OCI-LY1 (cell line): ENCODE results near the gene NFASC.

Experiments
- H2AFZ ChIP-seq: fragments of 200-600 bp; sonication (generic), shearing (Covaris generic); 2 replicates; pipeline ENCODE4 v1.6.0; 2014; ENCODE audit warnings: antibody characterized with exemption, mild to moderate bottlenecking, low read length
- H3F3A ChIP-seq: fragments of 200-600 bp; sonication (generic), shearing (Covaris generic); 2 replicates; pipeline ENCODE4 v1.6.0; 2014; ENCODE audit warnings: mild to moderate bottlenecking, antibody characterized with exemption, low read length, moderate library complexity; ENCODE audit not compliant: insufficient read depth
- H3K27ac ChIP-seq: fragments of 200-600 bp; sonication (generic); 2 replicates; pipeline ENCODE4 v1.5.1; 2014; ENCODE audit warnings: low read length, mixed run types, mild to moderate bottlenecking, low read depth; ENCODE audit not compliant: poor library complexity, severe bottlenecking
- H3K27me3 ChIP-seq: fragments of 200-600 bp; sonication (generic); 2 replicates; pipeline ENCODE4 v1.6.0; 2014; ENCODE audit warnings: antibody characterized with exemption, mild to moderate bottlenecking, low read length, moderate library complexity; ENCODE audit not compliant: insufficient read depth
- H3K36me3 ChIP-seq: fragments of 200-600 bp; sonication (generic); 2 replicates; pipeline ENCODE4 v1.6.1; 2014; ENCODE audit warnings: mild to moderate bottlenecking, antibody characterized with exemption, low read length, moderate library complexity, mixed read lengths; ENCODE audit not compliant: insufficient read depth
- H3K4me1 ChIP-seq: fragments of 200-600 bp; sonication (generic); 2 replicates; pipeline ENCODE4 v1.5.1; 2014; ENCODE audit warnings: mild to moderate bottlenecking, low read length, moderate library complexity; ENCODE audit not compliant: insufficient read depth, severe bottlenecking
- H3K4me2 ChIP-seq: fragments of 200-600 bp; sonication (generic), shearing (Covaris generic); 2 replicates; pipeline ENCODE4 v1.6.1; 2014; ENCODE audit warnings: low read length
- H3K4me3 ChIP-seq: fragments of 200-600 bp; sonication (generic); 2 replicates; pipeline ENCODE4 v1.5.1; 2014; ENCODE audit warnings: low read length, low read depth, mild to moderate bottlenecking, mixed read lengths; ENCODE audit not compliant: poor library complexity, severe bottlenecking
- H3K79me2 ChIP-seq: fragments of 200-600 bp; shearing (Covaris generic); 2 replicates; pipeline ENCODE4 v1.6.1; 2016; ENCODE audit warnings: mixed run types, low read length, mixed read lengths; ENCODE audit not compliant: insufficient read depth
- H3K9ac ChIP-seq: fragments of 200-600 bp; sonication (generic), shearing (Covaris generic); 2 replicates; pipeline ENCODE4 v1.6.1; 2014; ENCODE audit warnings: mild to moderate bottlenecking, low read length, mixed read lengths
- H3K9me2 ChIP-seq: fragments of 200-600 bp; sonication (generic), shearing (Covaris generic); 2 replicates; pipeline ENCODE4 v1.6.1; 2014; ENCODE audit warnings: low read depth, mild to moderate bottlenecking, low read length, mixed read lengths
- H3K9me3 ChIP-seq: fragments of 200-600 bp; shearing (Covaris generic); 2 replicates; pipeline ENCODE4 v1.6.1; 2014; ENCODE audit warnings: low read length, mixed read lengths
- H4K20me1 ChIP-seq: fragments of 200-600 bp; sonication (generic), shearing (Covaris generic); 2 replicates; pipeline ENCODE4 v1.6.0; 2016; ENCODE audit warnings: mild to moderate bottlenecking, low read length; ENCODE audit not compliant: insufficient read depth
- CTCF ChIP-seq: fragments of 200-600 bp; sonication (generic), shearing (Covaris generic); IDR thresholded peaks from 2 replicates; pipeline ENCODE4 v1.5.1; 2017; ENCODE audit warnings: mild to moderate bottlenecking, antibody characterized with exemption, low read length, moderate library complexity, mixed read lengths
- EZH2 ChIP-seq: fragments of 200-600 bp; sonication (generic), shearing (Covaris generic); IDR thresholded peaks from 2 replicates; pipeline ENCODE4 v1.8.0; 2017; ENCODE audit warnings: borderline replicate concordance, mixed run types, mild to moderate bottlenecking, antibody characterized with exemption, low read length, moderate library complexity, mixed read lengths

NFASC gene

GRCh38 chr1:204936765-204937164 lies 66.1 kb downstream of the NFASC start:
- no peaks in the 10 kb centered on the region for H3K27me3 ChIP-seq
- no peak overlapping the region for H3K4me2 ChIP-seq
- no peaks in the 10 kb centered on the region for H3K36me3 ChIP-seq
- no peak overlapping the region for H3K9ac ChIP-seq
- no peak overlapping the region for H3K4me3 ChIP-seq
- no peak for TF ChIP-seq EZH2
- TF ChIP-seq CTCF: no peak
- H4K20me1 ChIP-seq: no peaks in the 10 kb centered on the region
- H3K27ac ChIP-seq: no peak overlapping the region
- H3F3A ChIP-seq: no peaks in the 10 kb centered on the region
- no peaks in the 10 kb centered on the region for H3K79me2 ChIP-seq
- no peak overlapping the region for H2AFZ ChIP-seq
- H3K9me3 ChIP-seq: no peaks in the 10 kb centered on the region
- H3K9me2 ChIP-seq: no peaks in the 10 kb centered on the region
- no peaks in the 10 kb centered on the region for H3K4me1 ChIP-seq

- Histone ChIP-seq H3K4me2 (no peak overlapping the region), H3K27me3 (no peaks in the 10 kb centered on the region), H3K9me3 (no peaks in the 10 kb centered on the region), H3F3A (no peaks in the 10 kb centered on the region), H3K9ac (no peak overlapping the region), H3K27ac (no peak overlapping the region), H4K20me1 (no peaks in the 10 kb centered on the region), H3K36me3 (no peaks in the 10 kb centered on the region), H3K9me2 (no peaks in the 10 kb centered on the region), H3K4me3 (no peak overlapping the region), H2AFZ (no peak overlapping the region), H3K4me1 (no peaks in the 10 kb centered on the region), H3K79me2 (no peaks in the 10 kb centered on the region)
- TF ChIP-seq EZH2 (no peak), CTCF (no peak)
These were observed 67.2 kb downstream of the NFASC start for GRCh38 chr1:204937901-204938300.

DNA sequence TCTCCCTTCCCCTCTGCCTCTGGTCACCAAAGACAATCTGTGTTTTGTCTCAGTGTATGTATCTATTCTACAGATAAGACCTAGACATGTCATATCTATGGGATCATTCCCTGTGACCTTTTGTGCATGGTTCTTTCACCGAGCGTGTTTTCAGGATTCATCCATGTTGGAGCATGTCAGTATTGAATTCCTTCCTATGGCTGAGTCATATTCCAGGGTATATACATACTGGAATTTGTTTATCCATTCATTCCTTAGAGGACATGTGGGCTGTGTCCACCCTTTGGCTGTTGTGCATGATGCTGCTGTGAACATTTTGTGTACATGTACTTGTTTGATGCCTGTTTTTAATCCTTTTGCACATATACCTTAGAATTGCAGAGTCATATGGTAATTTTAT lies 69.9 kb downstream of the NFASC start:
- Histone ChIP-seq H4K20me1 (no peaks in the 10 kb centered on the region), H3K36me3 (no peaks in the 10 kb centered on the region), H3K4me3 (no peak overlapping the region), H3K79me2 (no peaks in the 10 kb centered on the region), H3K27me3 (no peaks in the 10 kb centered on the region), H3K27ac (no peak overlapping the region), H3K4me1 (no peaks in the 10 kb centered on the region), H2AFZ (no peak overlapping the region), H3K4me2 (no peak overlapping the region), H3K9me2 (no peaks in the 10 kb centered on the region), H3F3A (no peaks in the 10 kb centered on the region), H3K9me3 (no peaks in the 10 kb centered on the region), H3K9ac (no peak overlapping the region)
- TF ChIP-seq EZH2 (no peak), CTCF (no peak)
